Amygdala (tissue), 56 donors: ENCODE data around the gene RPS15.
"Not testable (repeated sequence)": the region's sequence is repeated elsewhere in the genome, so short reads cannot be mapped to it uniquely, and the experiment has no call there.

Source experiments
- DNase-seq, 56 donors: peaks; one replicate each; lab custom pipeline; 2025; lab: John Stamatoyannopoulos, UW

The RPS15 gene

DNA sequence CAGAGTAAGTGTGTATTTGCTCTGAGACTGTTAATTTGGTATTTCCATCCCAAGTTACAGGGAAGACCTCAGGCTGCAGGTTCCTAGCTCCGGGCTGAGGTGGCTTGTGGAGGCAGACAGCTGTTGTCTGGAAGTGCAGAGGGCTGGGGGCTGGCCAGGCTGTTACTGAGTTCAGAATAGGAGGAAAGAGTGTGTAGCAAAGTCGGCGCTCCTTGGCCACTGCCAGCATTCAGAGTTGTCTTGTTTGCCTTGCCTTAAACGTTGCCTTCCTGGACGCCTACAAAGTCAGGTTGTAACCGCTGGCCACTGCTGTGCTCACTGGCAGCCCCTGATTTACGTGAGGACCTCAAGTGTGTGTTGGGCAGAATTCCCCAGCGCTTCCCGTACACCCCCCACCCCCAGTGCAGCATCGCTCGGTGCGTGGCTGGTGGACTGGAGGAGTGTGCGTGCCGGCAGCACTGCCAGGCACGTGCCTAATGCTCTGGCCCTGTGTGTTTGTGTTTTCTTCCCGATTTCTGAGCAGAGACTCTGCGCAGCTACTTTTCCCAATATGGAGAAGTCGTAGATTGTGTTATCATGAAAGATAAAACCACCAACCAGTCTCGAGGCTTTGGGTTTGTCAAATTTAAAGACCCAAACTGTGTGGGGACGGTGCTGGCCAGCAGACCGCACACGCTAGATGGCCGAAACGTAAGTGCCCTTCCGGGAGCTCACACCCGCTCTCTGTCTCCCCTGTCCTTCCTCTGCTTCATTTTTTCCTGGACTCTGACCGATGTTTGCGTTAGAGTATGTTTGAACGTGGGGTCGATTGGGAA is 20.3 kb upstream of the RPS15 start:
- DNase-seq, result peak in 10 of 56 donors; percentile 11 to 59 (median 28)

DNA sequence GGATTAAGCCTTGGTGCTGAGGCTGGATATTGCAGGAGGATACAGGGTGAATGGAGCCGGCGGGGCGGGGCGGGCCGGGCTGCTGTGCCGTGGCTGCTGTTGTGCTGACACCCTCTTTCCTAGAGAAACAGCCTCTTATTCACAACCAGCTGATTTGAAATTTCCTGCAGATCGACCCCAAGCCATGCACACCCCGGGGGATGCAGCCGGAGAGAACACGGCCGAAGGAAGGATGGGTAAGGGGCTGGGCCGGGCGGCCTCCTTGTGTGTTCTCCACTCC is 19.8 kb upstream of the RPS15 start:
- DNase-seq, result no peak

DNA sequence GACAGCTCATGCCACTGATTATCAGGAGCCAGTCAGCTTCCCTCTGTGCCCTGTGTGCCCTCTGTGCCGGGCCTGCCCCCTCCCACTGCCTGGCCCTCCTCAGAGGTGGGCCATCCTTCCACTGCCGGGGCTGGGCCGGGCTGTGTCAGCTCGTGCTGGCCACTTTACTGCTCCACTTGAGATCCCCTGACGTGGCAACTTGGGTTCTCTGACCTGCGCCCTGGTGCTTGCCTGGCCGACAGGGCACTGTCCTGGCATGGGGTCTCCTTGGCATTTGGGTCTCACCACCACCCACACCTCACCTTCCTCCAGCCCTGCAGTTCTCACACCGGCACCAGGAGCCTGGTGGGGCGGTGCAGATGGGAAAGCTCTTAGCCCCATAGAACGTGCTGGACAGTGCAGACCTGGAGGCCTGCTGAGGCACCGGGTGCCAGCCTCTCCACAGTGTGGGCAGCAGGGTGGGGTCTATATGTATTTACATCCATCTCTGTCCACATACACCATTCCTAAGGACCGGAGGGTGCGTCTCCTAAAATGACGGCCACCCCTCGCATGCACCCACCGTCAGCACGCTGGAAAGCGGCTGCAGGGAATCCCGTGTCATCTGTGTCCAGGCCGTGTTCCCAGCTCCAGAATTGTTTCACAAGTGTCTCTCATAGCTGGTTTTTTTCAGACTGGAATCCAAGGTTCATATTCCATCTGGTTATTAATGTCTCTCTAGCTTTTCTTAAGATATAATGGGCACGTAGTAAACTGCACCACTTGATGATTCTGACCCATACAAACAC is 19.1 kb upstream of the RPS15 start:
- no peak for DNase-seq

DNA sequence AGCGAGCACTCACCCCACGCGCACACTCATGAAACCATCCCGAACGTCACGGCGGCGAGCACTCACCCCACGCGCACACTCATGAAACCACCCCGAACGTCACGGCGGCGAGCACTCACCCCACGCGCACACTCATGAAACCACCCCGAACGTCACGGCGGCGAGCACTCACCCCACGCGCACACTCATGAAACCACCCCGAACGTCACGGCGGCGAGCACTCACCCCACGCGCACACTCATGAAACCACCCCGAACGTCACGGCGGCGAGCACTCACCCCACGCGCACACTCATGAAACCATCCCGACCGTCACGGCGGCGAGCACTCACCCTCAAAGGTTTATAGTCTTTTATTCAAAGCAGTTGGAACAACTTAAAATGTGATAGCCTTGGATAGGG is 18.1 kb upstream of the RPS15 start:
- DNase-seq, result not testable (repeated sequence)

DNA sequence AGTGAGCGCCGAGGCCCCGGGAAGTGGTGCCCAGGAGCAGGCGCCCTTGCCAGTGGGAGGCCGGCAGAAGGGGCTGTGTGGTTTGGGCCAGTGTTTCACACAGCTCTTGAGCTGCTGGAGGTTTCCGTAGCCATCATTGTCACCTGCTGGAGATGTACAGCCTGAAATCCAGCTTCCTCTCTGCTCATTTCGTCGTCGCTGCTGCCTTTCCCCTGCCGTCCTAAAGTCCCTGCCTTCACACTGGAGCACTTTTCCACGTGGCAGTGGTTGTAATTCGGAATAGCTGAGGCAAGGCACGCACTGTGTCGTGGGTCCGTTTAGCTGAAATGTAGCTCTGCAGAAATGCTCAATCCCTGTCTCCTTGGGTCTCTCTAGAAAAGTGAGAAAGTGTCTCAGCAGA is 17.6 kb upstream of the RPS15 start:
- DNase-seq, result no peak

DNA sequence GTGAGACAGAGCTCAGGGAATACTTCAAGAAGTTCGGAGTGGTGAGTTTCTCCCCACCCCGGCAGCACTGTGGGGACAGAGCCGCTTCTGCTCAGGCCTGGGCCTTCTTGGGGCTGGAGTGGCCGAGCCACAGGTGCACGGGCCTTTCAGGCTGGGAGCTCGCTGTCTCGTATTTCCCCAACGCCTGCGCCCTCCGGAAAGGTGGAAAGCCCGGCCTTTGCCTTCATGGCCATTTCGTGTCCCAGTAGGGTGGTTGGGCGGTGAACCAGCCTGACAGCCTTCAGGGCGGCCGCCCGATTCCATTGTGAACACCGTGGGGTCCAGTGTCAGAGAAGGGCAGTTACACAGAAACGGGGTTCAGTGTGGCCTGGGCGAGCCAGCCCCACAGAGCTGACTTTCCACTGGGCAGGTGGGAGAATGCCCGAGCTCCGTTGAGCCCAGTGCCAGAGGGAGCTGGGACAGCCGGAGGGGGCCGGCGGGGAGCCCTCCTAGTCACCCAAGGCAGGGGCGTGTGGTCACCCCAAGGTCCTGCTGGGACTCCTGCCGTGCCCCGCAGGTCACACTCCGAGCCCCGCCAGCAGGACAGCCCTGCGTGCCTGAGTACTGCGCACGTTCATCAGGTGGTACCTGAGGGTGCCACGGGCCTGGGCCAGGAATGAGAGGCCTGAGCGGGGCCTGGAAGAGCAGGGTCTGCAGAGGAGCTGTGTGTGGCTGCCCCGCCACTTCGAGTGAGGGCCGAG is 16.8 kb upstream of the RPS15 start:
- no peak for DNase-seq

DNA sequence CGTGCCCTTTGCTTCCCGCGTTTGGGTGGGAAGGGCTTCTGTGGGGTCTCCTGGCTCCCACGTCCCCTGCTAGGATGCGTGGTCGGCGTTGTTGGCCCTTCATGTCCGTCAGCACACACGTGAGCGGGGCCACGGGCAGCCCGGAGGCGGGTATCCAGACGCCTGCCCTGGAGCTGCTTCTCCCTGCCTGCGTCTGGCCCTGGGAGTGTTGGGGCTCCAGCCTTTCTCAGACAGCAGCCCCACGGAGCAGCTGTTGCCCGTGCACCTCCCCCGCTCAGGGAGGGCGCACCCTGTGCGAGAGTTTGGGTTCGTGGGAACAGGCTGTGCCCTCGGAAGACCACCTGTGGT is 16.3 kb upstream of the RPS15 start:
- no peak for DNase-seq

DNA sequence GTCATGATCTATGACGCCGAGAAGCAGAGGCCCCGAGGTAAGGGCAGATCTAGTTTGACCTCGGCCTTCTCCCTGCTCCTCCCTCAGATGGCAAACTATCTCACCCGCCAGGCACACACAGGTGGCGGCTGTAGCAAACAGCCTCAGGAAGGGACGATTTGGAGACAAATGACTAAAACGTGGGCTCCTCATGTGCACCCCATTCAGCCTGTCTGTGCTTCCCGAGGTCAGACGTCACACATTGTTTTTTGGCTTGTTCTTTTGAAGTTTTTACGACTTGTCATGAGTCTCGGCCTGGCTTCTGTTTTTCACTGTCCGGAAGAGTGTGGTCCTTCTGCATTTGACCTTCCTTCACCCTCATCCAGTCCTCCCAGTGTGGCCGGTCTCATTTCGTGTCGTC is 15.8 kb upstream of the RPS15 start:
- no peak for DNase-seq

DNA sequence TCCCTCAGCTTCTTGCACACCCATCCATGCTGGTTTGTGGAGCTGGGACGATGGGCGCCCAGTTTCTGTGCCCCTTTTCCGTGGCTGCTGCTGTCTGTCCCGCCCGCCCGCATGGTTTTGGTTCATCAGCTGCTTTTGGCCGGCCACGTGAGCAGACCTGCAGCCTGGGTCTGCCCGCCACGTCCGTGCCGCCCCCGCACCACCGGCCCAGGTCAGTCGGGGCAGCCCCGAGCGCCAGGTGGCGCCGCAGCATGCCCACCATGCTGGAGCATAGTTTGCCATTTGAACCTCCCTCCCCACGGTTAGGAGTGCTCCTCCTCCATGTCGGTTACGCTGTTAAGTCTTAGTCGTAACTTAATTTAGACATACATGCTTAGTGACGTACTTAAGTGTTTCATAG is 15.3 kb upstream of the RPS15 start:
- DNase-seq, result no peak

DNA sequence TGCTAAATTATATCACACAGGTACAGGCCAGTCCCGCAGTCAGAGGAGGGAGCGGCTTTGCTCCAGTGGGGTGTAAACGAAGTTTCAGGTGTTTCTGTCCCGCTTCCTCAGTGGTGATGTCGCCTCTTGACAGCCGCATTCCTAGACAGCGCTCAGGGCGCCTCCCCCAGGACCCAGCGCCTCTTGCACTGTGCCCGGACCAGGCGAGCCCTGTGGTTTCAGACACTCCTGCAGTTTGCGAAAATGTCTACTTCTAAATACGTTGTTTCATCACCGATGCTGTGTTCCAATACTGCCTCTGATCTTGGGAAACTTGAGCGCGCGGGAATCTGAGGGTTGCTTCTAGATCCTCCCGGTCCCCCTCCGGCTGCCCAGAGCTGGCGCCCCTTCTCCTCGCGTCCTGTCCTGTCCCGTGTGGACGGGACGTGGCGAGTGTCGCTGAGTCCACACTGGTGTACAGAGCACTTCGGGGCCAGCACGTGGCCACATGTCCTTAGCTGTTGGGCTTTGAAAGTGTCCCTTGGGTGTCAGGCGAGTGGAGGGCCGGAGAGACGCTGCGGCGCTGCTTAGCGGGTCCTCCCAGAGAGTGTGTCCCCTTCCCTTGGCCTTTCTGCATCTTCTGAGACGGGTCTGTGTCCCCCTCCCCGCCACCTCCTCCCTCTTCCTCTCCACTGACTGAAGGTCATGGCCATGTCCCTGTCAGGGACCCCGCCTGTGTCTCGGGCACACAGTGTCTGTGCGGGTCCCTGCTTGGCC is 14.6 kb upstream of the RPS15 start:
- no peak for DNase-seq

DNA sequence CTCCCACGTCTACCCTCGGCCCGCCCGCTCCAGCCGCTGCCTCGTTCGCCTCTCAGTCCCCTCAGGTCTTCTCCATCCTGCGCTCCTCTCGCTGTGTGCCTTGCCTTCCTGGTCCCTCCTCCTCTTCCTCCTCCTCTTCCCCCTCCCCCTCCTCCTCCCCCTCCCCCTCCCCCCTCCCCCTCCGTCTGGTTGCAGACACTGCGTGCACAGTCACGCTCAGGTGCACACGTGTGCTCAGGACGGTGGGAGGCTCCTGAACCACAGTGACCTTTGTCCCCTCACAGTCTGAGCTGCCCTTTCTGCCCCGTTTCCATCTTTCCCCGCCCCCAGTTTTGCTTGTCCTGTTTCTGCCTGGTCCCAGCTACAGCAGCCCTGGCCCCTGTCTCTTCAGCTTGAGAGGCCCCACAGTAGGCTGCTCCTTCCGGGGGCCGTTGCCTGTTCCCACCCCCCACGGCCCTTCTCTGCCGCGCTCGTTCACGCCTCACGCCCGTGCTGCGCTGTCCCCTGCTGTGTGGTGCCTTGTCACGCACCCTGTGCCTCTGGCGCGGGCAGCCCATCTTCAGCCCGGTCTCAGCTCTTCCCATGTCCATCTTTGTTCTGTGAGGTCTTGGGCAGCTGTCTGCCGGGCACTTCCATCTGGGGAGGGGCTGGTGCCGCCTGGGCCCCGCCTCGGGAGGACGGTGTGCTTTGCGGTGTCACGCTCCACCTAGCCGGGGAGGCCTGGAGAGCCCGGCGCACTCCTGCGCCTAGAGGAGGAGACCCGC is 13.8 kb upstream of the RPS15 start:
- DNase-seq, result no peak

DNA sequence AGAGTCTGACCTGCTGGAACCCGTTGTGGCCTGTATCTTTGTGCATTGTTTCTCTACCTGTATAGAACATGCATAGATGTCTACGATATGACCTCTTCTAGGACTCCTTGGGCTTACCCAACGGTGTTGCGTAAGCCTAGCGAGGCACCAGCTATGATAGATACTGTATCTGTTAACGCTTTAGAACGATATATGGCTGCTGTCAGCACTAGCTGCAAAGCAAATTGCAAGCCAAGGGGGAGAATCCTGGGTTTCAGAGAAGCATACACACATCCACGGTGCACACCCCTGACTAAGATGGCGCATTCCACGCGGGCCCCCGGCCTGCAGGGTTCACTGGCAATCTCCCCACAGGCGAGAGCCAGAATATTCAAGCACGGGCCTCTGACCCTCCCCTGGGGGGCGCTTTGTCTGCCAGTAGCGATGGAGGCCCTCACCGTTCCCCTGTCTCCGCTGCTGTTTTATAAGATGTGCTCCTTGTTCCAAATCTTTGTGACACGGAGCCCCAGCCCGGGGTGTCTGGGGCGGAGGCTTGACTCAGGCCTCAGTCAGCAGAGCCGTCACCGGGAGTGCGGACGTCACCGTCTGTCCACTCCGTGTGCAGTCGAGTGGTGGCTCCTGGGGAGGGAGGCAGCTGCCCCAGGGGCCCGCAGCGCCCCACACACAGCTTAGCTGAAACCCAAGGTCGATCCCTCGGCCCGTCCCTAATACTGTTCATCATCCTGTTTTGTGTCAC is 12.9 kb upstream of the RPS15 start:
- DNase-seq, result no peak

DNA sequence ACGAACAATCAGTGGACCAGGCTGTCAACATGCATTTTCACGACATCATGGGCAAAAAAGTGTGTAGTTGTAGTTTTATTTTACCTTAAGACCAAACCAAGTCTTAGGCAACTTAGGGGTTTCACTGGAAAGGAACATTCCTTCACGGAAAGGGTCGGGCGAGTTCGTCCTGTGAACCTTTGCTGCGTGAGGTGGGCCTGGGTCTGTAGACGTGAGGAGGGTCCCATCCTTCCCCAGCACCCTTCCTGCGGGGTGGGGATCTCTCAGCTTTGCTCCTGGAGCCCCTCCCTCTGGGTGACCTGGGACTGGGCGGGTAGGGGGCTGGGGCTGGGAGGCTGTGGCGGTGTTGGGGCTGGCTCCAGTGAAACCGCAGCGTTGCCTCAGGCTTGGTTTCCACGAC is 12.3 kb upstream of the RPS15 start:
- DNase-seq, result no peak

DNA sequence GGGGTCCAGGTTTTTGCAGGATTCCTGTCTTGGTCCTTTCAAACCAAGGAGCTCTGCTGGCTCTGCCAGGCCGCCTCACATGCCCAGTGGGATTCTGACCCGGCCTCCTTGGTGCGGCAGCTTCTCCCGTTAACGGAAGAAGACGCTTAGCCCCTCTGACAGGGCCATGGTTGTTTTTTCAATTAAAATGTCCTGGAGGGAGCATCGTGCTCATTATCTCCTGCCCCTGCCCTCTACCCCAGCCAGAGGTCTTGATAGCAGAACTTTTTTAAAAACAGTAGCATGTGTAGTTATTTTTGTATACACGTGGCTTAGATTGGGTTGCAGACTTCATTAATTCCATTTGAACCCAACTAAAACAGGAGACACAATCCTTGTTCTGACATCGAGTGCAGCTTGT is 11.5 kb upstream of the RPS15 start:
- DNase-seq, result no peak

DNA sequence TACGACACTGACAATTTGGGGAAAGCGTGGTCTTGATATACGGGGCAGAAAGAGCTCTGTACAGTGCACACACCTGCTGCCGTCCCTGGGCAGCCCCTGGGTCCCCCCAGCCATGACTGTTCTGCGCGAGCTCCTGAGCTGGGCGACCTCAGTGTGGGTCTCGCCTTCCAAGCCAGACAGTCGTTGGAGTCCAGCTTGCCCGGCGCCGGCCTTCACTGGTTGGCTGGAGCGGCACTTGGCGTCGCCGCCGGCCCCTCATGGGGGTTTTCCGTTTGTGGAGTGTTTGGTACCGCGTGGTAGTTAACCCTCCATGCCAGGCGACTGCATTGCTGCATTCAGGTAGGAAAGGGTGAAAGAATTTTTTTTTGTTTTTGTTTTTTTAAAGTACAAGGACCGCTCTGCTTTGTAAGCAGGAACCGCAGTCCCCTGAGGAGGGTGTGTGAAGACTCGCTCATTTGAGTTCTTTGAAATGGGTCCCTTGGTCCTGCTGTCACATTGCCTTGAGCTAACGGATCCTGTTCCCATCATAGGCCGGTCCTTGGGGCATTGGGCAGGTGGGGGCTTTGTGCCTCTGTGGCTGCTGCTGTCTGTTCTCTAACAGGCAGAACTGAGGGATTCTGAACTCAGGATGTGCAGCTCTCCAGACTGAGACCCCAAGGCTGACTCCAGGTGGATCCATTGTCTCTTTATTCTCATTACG is 10.8 kb upstream of the RPS15 start:
- DNase-seq, result peak in 10 of 56 donors; percentile 22 to 47 (median 30)

DNA sequence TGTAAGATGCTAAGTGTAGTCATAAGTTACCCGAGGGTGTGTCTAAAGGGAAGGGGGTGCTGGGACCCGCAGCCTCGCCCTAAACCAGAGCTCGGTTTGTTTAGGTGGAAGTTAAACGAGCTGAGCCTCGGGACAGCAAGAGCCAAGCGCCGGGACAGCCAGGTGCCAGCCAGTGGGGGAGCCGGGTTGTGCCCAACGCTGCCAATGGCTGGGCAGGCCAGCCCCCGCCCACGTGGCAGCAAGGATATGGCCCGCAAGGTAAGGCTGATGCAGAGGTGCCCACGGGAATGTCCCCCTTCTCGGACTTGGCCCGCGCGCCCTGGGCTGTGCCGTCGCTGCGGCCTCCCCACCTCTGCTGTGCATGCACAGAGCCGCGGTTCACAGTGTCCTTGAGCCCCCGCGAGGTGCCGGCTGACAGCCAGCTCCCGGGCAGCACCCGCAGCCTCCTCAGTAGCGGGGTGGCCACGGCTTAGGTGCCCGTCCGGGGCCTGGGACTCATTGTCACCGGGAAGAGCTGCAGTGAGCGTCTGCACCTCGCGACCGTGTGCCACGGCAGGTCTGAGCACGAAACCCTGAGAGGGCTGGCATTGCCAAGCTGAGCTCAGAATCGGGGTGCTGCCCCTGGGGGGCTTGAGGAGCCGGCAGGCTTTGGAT is 9.3 kb upstream of the RPS15 start:
- DNase-seq, result no peak

DNA sequence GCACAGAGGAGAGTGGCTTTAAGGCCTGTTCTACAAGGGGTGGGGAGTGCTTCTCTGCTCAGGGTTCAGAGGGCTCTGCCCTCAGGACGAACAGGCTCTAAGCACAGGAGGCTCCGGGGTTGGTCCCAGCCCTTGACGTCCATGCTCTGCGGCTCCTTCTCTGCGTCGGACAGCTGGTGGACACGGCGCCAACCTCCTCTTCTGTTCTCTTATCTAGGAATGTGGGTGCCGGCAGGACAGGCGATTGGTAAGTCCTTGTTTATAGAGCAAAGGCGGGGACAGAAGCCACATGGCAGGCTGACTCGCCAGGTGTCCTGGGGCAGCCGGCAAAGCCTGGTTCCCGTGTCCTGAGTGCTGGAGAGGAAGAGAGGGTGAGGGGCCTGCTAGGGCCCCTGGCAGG is 8.4 kb upstream of the RPS15 start:
- no peak for DNase-seq

DNA sequence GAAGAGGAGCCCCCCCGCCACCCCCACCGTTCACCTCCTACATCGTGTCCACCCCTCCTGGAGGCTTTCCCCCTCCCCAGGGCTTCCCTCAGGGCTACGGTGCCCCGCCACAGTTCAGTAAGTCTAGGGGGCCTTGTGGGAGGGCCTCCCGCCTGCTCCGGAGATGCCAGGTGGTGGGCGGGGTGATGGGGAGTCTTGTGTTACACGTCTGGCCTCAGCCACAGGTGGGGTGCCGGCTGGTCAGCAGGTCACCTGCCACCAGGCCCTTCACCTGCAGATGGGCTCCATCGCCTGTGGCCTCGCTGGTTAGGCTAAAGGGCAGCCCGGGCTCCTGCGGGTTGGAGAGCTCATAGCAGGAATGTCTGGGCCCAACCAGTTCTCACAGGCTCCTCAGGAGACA is 8.0 kb upstream of the RPS15 start:
- DNase-seq, result no peak
